HG02623 (cell line): ENCODE results near the gene CCBE1.
"Not testable (repeated sequence)": the region's sequence is repeated elsewhere in the genome, so short reads cannot be mapped to it uniquely, and the experiment has no call there.

ENCODE experiments used
- ATAC-seq: cut with Tn5 transposase; IDR thresholded peaks from one replicate; pipeline ENCODE4 v1.9.1; 2021; ENCODE audit warnings: moderate library complexity; ENCODE audit not compliant: unreplicated experiment

The CCBE1 gene

DNA sequence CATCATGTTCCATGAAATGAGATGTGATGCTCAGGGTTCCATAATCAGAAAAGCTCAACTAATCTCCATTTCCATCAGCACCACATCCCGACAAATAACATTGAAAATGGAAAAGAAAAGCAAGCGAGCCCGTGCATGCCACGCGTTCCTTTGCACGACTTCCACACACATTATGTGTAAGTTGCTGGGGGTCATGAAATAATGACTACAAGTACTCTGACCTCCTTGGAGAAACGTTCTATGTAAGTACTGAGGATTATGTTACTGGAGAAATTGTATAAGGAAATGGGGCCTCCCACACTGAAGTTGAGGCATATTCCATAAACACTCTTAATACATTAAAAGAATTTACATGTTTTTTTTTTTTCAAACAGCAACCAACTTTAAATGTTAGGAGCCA is 38.3 kb downstream of the CCBE1 start:
- no peak for ATAC-seq

DNA sequence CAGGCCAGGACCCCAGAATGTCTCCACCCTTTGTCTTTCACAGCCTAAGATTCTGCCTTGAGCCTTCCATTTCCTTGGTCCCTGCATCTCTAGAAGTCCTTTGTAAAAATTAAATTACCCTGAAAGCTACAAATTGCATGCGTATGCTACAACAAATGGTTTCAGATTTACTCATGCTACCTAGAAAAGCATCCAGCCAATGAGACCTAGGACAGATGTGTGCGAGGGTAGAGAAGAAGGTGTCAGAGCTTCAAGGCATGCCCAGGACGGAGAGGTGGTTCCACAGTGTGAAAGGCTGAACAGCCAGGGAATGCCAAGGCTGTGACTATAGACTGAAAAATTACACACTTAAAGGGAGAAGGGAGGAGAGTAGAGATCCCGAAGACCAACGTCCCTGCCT is 40.2 kb downstream of the CCBE1 start:
- ATAC-seq: no peak

DNA sequence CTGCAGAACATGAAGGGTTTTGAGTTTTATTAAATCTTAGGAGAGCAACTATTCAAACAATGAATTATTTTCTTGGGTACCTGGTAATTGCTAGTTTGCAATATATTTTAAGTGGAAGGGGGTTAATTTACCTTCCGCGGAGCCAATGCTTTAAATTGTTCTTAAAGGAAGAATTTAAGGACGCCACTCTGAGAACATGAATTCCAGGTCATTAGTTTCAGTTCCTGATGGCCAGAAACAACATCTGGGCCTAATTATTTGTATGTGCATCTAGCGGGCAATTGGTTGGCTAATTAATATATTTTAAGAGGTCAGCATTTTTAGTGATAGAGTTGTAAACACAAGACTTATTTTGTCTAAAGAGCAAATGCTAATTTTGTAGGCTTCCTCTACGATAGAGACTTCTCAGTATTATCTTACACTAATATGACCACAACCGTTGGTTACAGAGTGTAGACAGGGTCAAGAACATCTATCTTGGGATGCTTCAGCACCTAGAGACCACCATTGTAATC is 40.8 kb downstream of the CCBE1 start:
- no peak for ATAC-seq

DNA sequence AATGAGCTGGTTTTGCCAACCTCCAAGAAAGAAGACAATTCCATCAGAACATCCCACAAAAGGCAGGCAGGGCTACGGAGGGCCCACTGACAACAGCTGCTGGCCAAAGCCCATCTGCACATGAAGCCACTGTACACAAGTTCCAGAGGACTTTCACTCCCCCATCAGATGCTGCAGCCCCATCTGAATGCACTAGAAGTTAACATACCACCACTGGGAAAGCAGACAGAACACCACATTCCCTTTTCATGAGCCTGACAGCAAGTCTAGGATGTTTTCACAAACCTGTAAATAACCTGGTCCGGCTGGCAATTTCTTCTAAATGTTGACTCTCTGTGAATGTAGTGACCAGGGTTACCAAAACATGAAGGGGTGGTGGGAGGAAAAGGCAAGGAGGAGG is 41.5 kb downstream of the CCBE1 start:
- ATAC-seq: no peak

DNA sequence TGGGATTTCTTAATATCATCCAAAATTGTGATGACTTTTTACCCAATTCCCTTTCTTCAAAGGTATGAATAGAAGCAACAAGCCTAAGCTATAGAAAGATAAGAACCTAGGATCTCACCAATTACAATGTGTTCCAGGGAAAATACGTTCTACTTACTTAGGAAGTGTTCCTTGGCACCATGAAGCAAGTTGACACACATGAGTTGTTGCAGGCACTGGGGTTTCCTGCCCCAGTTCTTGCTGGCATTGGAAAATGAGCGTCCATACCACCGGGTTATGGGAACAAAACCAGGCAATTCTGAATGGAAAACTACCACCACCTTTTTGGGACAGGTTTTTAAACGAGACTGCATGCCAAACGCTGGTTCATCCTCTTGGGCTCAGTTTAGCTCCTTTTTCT is 46.2 kb downstream of the CCBE1 start:
- no peak for ATAC-seq

DNA sequence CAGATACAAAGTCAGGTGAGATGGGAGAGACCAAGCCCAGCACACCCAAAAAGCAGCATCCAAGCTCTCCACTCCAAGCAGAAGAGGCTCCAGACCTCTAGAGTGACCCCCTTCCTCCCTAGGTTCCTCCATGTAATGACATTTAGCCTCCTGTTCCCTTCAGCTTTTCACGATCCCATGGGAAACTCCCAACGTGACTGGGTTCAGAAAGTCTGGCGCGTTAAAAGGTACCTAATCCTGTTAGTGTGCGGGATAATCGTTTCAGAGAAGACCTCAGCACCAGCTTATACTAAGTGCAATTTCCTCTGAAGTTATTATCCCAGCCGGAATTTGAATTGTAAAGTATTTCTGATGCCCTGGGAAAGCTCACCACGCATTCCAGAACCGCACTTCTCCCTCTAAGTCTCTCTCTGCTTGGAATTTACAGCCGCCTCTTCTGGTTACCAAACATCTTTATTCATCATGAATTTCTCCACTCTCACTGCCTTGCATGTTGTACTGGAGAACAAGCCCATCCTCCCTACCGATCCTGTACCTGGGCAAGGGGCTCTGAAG is 46.9 kb downstream of the CCBE1 start:
- ATAC-seq: no peak

DNA sequence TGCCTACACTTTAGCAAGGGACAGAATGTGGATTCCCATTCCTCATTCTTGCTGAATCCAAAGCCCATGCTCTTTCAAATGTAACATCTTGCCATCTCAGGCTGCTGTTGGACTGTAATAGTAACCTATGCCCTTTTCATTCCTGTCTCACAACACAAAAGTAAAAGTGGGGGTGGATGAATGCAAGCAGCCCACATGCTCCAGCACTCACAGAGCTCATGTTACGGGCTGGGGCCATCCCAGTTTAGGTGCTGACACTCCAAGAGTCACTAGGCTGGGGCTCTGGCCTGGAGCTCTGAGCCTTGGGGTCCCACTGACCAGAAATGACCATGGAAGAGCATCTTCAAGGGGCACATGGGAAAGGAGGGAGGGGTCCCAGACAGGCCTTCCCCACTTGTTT is 47.6 kb downstream of the CCBE1 start:
- ATAC-seq: no peak

DNA sequence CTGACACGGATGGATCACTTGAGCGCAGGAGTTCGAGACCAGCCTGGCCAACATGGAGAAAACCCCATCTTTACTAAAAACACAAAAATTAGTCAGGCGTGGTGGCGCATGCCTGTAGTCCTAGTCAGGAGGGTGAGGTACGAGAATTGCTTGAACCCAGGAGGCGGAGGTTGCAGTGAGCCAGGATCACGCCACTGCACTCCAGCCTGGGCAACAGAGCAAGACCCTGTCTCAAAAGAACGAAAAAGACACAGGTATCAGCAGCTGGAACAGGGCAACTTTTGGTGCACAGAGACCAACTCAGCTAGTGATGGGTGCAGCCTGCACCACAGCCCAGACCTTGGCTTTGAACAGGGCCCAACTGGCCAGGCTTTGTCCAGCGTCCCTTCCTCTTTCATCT is 48.8 kb downstream of the CCBE1 start:
- not testable (repeated sequence) for ATAC-seq

DNA sequence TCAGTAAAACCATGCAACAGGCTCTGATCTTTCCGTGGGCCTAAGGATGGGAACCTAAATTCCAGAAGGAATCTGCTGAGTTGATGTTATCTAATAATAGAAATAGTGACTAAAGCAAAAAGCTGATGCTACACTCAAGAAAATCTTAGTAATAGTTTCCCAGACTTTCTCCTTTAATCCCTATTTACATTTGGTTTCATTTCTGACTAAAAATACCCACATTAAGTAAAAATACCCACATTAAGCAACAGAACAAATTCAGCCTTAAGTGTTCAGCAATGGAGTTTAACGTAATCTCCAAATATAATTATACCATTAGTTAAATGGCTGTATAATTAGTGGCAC is 50.3 kb downstream of the CCBE1 start:
- ATAC-seq: no peak

DNA sequence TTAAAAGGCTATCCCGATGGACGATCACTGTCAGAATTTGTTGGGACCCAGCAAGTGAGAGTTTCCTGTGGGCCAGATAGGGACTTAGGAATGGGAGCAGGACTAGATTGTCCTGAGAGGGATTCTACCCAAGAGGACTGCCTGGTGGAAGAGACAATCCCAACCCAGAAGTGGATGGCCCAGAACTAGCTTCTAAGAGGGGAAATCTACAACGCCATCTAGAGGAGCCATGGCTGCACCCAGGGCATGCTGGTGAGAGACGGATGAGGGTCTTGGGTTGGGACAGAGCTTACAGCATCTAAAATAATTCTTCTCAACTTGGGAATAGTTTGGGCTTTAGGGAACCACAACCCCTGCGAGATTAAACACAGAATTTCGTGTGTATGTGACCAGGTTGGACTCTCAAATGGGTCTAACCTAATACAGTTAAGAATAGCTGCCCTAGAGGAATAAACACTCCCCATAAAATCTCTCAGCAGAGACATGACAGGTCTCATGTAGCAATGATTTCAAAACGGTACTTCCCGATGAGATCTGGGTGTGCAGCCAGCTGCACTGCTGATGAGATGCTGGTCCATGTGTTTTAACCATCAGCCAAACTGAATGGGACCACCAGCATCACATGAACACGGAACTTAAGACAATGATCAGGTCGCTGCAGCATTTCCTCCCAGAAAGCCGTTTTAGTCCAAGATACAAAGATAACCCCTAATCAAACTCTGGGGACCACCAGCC is 50.8 kb downstream of the CCBE1 start:
- no peak for ATAC-seq

DNA sequence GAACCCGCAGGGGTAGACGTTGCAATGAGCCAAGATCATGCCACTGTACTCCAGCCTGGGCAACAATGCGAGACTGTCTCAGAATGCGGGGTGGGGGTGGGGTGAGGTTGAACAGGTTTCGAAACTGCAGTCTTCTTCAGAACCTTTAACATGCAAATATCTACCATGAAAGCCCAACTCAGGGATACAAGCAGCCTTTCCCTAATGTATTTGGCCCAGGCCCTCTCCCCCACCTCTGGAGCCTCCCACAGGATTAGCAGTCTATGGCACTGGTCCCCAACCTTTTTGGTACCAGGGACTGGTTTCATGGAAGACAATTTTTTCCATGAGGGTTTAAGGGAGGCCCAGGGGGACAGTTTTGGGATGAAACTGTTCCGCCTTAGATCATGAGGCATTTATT is 53.5 kb downstream of the CCBE1 start:
- no peak for ATAC-seq

DNA sequence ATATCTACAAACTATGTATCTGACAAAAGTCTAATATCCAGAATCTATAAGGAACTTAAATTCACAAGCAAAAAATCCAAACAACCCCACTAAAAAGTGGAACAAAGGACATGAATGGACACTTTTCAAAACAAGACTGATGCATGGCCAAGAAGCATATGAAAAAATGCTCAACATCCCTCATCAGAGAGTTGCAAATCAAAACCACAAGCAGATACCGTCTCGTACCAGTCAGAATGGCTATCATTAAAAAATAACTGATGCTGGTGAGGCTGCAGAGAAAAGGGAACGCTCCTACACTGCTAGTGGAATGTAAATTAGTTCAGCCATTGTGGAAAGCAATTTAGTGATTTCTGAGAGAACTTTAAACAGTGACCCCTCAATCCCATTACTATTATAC is 56.5 kb downstream of the CCBE1 start:
- ATAC-seq: no peak

DNA sequence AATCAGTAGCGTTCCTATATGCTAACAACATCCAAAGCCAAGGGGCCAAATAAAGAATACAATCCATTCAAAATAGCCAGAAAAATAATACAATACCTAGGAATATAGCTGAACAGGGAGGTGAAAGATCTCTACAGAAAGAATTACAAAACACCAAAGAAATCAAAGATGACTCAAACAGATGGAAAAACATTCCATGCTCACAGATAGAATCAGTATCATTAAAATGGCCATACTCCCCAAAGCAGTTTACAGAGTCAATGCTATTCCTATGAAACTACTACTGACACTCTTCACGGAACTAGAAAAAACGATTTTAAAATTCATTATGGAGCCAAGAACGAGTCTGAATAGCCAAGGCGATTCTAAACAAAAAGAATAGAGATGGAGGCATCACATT is 57.4 kb downstream of the CCBE1 start:
- no peak for ATAC-seq

DNA sequence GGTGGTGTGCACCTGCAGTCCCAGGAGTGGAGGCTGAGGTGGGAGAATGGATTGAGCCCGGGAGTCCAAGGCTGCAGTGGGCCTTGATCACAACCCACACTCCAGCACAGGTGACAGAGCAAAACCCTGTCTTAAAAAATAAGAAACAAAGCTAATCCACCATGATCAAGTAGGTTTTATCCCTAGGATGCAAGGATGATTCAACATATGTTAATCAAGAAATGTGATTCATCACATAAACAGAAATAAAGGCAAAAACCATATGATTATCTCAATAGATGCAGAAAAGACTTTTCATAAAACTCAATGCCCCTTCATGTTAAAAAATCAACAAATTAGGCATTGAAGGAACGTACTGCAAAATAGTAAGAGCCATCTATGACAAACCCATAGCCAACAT is 58.1 kb downstream of the CCBE1 start:
- ATAC-seq: no peak

DNA sequence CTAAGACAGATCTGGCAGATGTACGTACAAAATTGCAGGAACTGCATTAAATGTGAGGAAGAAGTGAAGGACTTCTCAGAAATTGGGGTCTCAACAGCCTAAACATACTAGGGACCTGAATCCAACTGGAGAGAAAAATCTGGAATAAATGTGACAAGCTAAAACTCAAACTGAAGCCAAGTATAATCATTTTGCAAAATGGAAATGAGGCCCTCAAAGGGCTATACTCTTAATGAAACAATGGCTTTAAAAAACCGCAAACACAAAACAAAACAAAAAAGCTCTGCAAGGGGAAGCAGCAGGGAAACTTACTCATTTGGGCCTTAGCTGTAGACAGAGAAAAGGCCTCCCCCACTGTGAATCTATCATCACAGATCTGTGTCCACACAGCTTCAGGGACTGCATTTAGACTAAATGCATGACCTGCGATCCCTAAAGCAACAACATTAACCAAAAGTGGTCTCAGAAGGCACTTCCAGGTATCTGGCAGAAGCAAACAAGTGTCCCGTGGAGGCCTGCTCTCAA is 63.2 kb downstream of the CCBE1 start:
- no peak for ATAC-seq

DNA sequence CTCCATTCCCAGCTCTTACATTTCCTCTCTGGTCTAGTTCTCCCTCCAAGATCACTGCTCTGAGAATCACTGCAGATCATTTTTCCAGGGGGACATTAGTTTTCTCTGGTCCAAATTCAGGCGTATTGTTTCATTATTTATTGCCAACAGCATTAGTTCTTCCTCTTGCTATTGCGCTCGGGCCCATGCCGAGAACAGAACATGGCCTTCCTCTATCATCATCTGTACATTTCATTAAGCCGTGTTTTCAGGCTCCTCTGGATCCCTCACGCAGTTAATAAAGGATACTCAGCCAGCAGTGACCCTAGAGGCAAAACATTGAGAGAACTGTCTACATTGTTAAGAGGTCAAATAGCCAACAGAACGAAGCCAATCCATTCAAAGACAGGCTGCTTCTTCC is 63.9 kb downstream of the CCBE1 start:
- no peak for ATAC-seq

DNA sequence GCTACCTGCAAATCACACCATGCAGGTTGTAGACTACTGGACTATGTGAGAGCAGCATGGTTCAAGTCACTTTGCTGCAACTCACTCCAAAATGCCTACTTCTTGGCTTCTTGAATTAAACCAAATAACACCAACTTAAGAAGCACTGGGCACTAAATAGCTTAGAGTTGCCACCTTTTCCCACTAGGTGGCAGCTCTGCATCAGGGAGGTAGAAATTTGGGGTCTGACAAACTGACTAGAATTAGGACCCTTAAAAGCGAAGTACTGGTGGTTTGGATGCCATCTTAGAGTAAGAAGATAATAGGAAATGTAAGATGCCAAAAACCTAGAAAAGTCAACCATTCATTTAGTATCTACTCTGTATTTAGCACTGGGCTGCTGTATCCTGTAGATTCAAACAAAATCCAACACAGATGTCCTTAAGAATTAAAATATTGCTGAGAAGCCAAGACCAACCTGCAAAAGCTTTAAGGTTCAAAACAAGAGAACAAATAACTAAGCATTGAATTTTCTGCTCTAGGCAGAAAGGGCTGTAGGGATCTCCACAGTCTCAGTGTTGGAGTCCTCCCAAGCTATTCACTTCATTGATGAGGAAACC is 65.5 kb downstream of the CCBE1 start:
- no peak for ATAC-seq

DNA sequence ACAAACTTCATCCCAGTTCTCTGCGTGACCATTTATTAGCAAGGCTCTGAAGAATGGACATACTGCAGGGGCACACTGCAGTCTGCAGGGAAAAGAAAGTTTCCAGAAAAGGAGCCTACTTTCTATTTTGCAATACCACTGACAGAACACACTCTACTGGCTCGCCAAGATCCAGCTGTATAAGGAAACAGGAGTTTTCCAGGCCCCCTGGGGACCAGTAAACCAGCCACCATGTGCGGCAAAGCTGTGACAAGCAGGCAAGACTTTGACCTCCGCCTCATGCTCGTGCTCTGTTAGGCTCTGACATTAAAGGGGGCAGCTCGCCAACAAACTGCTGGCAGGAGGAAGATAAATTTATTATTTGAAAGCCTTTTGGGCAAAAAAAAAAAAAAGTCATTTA is 67.3 kb downstream of the CCBE1 start:
- no peak for ATAC-seq

DNA sequence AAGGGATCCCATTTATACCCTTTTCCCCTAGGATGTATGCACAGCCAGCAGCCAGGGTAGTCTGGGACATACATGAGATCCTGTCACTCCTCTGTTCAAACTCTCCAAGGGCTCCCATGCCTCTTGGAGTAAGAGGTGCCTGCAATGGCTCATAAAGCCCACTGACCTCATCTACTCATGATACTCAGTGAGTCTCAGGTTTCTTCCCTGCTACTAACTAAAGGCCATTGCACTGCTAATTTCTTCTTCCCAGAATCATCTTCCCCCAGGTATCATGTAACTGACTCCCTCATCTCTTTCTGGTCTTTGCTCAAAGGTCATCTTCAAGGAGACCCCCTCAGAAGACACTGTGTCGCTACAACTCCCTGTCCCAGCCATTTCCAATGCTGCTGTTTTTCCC is 68.2 kb downstream of the CCBE1 start:
- ATAC-seq: no peak

DNA sequence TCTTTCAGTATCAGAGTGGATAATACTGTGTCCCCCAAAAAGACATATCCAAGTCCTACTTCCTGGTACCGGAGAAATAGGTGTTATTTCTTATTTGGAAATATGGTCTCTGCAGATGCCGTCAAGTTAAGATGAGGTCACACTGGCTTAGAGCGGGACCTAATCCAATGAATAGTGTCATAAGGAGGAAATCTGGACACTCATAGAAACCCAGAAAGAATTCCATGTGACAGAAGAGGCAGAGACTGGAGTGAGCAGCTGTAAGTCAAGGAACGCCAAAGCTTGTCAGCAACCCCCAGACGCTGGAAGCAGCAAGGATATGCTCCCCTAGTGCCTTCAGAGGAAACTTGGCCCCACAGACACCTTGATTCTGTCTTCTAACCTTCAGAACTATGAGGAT is 69.8 kb downstream of the CCBE1 start:
- no peak for ATAC-seq

DNA sequence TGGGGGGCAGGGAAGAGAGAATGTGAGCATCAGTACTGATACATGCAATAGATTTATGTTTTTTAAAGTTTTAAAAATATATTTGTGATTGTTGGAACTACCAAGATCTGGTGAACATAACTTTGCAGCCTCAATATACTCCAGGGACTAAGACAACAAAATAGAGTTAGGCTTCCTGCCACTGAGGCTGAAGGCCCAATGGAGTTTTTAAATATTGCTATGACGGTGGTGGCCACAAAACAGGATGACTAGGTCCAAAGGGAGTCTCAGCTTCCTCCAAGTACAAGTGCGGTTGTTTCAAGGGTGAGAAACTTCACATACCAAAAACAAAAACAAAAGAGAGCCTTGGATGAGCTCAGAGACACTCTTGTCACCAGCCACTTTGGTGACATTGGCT is 72.9 kb downstream of the CCBE1 start:
- no peak for ATAC-seq
